ENCODE results near the gene PAPPA2. TPM values are rescaled to one million over a fixed set of nuclear protein-coding genes. Genes with fewer than 3 reads are reported as not detected.

PAPPA2 gene
- total RNA-seq, 1 experiment from 2014 or later = not detected

DNA sequence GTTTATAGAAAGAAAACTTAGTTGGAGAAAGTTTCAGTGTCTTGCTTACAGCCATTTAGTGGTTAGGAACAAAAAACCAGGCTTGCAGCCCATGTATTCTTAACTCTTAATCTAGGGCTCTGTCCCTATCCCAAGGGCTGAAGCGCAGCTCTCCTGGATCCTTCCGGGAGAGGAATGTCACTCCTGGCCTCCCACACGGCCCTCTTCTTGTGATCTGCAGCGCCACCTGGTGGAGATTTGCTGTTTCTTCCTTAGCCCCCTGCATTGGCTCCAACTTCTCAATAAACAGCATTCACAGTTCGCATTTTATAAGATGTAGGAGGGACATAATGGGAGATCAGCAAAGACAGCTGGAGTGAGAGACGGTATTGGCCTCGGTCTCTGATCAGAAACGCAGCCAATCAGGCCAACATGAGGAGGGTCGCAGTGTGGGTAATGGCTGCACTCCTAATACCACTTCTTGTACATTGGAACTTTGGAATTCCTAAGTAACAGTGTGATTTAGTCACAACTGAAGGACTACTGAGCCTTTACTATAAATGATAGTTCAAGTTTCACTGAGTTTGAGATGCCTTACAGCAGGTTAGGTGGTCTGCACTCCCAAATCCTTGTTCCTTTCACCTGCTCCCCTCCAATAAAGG, 418.1 kb downstream of the PAPPA2 start:
- H3K27me3 ChIP-seq (ENCODE audit: insufficient read depth, low read depth) = peaks cover 17% of the 10 kb centered on the region
- BruUV-seq (replicated peaks) = no TSS peak
- H3K9me3 ChIP-seq (ENCODE audit: insufficient read depth, low read depth) = no peaks in the 10 kb centered on the region
- peak in 1 of 2 experiments; percentile 38 for DNase-seq
- no peak for TF ChIP-seq EZH2 (IDR thresholded peaks at IDR 0.05; ENCODE audit: low read depth)
- TF ChIP-seq, protein P1, sequence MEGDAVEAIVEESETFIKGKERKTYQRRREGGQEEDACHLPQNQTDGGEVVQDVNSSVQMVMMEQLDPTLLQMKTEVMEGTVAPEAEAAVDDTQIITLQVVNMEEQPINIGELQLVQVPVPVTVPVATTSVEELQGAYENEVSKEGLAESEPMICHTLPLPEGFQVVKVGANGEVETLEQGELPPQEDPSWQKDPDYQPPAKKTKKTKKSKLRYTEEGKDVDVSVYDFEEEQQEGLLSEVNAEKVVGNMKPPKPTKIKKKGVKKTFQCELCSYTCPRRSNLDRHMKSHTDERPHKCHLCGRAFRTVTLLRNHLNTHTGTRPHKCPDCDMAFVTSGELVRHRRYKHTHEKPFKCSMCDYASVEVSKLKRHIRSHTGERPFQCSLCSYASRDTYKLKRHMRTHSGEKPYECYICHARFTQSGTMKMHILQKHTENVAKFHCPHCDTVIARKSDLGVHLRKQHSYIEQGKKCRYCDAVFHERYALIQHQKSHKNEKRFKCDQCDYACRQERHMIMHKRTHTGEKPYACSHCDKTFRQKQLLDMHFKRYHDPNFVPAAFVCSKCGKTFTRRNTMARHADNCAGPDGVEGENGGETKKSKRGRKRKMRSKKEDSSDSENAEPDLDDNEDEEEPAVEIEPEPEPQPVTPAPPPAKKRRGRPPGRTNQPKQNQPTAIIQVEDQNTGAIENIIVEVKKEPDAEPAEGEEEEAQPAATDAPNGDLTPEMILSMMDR (conservative IDR thresholded peaks at IDR 0.05) = peak; percentile 89
- CTCF ChIA-PET = interaction anchor here (0.6 kb wide), 1 partner anchor 517 kb away, joined by 3 read pairs; no protein-coding TSS in a partner anchor
- H3K27ac ChIP-seq = no peak overlapping the region
- intact Hi-C loops (cut with micrococcal nuclease; ENCODE audit: unreplicated experiment) = loop anchor here (1.0 to 5.0 kb wide), 4 partner anchors 321 to 1854 kb away; no protein-coding TSS in a partner anchor
- no peak overlapping the region for H3K4me3 ChIP-seq
- no peaks in the 10 kb centered on the region for H3K36me3 ChIP-seq (ENCODE audit: low read depth)
- H3K4me1 ChIP-seq (replicated peaks; ENCODE audit: insufficient read depth) = no peaks in the 10 kb centered on the region
- H3F3A ChIP-seq (ENCODE audit: insufficient read depth, low read depth) = no peaks in the 10 kb centered on the region
- no peak overlapping the region for H3K4me2 ChIP-seq
- no peak overlapping the region for H2AFZ ChIP-seq
- no peaks in the 10 kb centered on the region for H3K79me2 ChIP-seq (ENCODE audit: low read depth)
- no peaks in the 10 kb centered on the region for H4K20me1 ChIP-seq (ENCODE audit: insufficient read depth)
- POLR2A ChIA-PET (ENCODE audit: unreplicated experiment) = no interaction called here
- H3K9me2 ChIP-seq (ENCODE audit: insufficient read depth) = no peaks in the 10 kb centered on the region

GRCh38 chr1:176884286-176884685, 421.3 kb downstream of the PAPPA2 start:
- BruUV-seq (replicated peaks) = no TSS peak
- CTCF ChIA-PET = no interaction called here

DNA sequence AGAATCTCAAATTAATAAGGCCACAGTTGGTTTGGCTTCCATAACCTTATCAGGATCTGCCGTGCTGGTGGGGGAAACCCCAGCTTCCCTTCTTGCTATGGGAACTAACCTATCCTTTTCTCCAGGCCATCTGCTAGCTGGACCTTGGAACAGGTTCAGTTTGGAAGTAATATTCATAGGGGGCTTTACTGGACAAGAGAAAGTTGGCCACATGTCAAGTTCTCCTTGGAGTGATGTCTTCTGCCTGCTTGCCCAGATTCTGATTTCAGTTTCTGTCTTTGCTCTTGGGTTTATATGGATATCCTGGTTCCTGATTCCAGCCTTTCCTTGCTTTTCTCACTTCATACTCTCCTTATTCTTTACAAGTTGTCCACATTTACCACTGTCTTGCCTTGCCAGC, 421.9 kb downstream of the PAPPA2 start:
- POLR2A ChIA-PET (ENCODE audit: unreplicated experiment) = no interaction called here
- Histone ChIP-seq H3K4me2 (no peak overlapping the region), H3K27me3 (ENCODE audit: insufficient read depth, low read depth) (0 out of 2 replicates have a peak, but pooled peaks cover 3% of the 10 kb centered on the region), H4K20me1 (ENCODE audit: insufficient read depth) (no peaks in the 10 kb centered on the region), H3K9me3 (ENCODE audit: insufficient read depth, low read depth) (no peaks in the 10 kb centered on the region), H3K79me2 (ENCODE audit: low read depth) (no peaks in the 10 kb centered on the region), H3K4me1 (replicated peaks; ENCODE audit: insufficient read depth) (no peaks in the 10 kb centered on the region), H3K36me3 (ENCODE audit: low read depth) (no peaks in the 10 kb centered on the region), H2AFZ (no peak overlapping the region), H3K9me2 (ENCODE audit: insufficient read depth) (no peaks in the 10 kb centered on the region), H3F3A (ENCODE audit: insufficient read depth, low read depth) (no peaks in the 10 kb centered on the region), H3K27ac (no peak overlapping the region), H3K4me3 (no peak overlapping the region)
- CTCF ChIA-PET = no interaction called here
- DNase-seq = no peak
- TF ChIP-seq EZH2 (IDR thresholded peaks at IDR 0.05; ENCODE audit: low read depth) = no peak
- BruUV-seq (replicated peaks) = no TSS peak
- intact Hi-C loops (cut with micrococcal nuclease; ENCODE audit: unreplicated experiment) = loop anchor here (5.0 kb wide), 2 partner anchors 1733 to 1858 kb away; no protein-coding TSS in a partner anchor

More at GRCh38 chr1:176884286-176884685, 421.3 kb downstream of the PAPPA2 start:
- Histone ChIP-seq H3K9me2 (ENCODE audit: insufficient read depth) (no peaks in the 10 kb centered on the region), H3K9me3 (ENCODE audit: insufficient read depth, low read depth) (no peaks in the 10 kb centered on the region), H3F3A (ENCODE audit: insufficient read depth, low read depth) (no peaks in the 10 kb centered on the region), H3K27me3 (ENCODE audit: insufficient read depth, low read depth) (0 out of 2 replicates have a peak, but pooled peaks cover 3% of the 10 kb centered on the region), H4K20me1 (ENCODE audit: insufficient read depth) (no peaks in the 10 kb centered on the region), H3K4me2 (no peak overlapping the region), H3K4me1 (replicated peaks; ENCODE audit: insufficient read depth) (no peaks in the 10 kb centered on the region), H2AFZ (no peak overlapping the region), H3K36me3 (ENCODE audit: low read depth) (no peaks in the 10 kb centered on the region), H3K27ac (no peak overlapping the region), H3K4me3 (no peak overlapping the region), H3K79me2 (ENCODE audit: low read depth) (no peaks in the 10 kb centered on the region)
- TF ChIP-seq EZH2 (IDR thresholded peaks at IDR 0.05; ENCODE audit: low read depth) = no peak
- TF ChIP-seq, protein P1 (conservative IDR thresholded peaks at IDR 0.05) = no peak
- POLR2A ChIA-PET (ENCODE audit: unreplicated experiment) = no interaction called here
- no peak for DNase-seq
- intact Hi-C loops (cut with micrococcal nuclease; ENCODE audit: unreplicated experiment) = loop anchor here (5.0 kb wide), 2 partner anchors 1732 to 1857 kb away; no protein-coding TSS in a partner anchor

Data from PC-9 (cell line).